ENCODE data around the gene AOAH.

DNA sequence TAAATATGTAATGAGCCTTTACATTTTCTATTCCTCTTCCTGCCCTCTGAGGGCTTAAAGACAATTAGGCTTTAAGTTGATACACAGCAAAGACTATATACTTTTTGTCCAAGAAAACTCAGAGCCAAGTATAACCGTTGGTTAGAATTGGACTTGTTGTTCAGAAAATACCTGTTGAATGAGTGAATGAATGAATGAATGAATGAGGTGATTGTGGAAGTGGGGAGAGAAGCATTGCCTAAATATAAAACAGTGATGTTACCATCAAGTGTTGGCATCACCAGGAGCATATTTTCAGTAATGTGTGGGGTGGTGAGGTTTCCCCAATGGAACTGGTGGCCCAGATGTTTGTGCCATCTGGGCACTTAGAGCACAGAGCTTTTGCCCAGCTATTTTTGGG is 106.9 kb downstream of the AOAH start:
- TF ChIP-seq CTCF (IDR thresholded peaks at IDR 0.05) (no peak), POLR2AphosphoS5 (IDR thresholded peaks at IDR 0.05) (no peak), POLR2A (IDR thresholded peaks at IDR 0.05) (no peak)
